ENCODE measurements around the gene RFC2. TPM values are rescaled to one million over a fixed set of nuclear protein-coding genes. Genes with fewer than 3 reads are reported as not detected.

Gene RFC2
- total RNA-seq, 1 experiment from 2014 or later: 75.6 TPM

DNA sequence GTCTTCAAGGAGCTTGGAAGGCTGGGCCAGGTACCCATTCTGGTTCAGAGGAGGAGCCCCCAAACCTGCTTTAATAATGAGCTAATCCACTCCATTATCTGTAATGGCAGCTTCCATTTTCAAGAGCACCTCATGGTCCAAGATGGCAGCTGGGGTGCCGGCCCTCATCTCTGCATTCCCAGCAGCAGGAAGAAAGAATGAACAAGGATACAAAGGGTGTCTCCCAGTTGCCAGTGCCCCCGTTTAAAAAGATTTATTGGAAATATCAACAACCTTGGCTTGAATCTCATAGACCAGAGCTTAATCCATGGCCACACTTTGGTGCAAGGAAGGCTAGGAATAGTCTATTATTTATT, 35.9 kb downstream of the RFC2 start:
- ChIA-PET POLR2A (no interaction called here), CTCF (interaction anchor here (0.7 to 2.1 kb wide), 2 partner anchors 12 to 183 kb away, joined by 3 to 9 read pairs; no protein-coding TSS in a partner anchor)
- TF ChIP-seq, protein P1, sequence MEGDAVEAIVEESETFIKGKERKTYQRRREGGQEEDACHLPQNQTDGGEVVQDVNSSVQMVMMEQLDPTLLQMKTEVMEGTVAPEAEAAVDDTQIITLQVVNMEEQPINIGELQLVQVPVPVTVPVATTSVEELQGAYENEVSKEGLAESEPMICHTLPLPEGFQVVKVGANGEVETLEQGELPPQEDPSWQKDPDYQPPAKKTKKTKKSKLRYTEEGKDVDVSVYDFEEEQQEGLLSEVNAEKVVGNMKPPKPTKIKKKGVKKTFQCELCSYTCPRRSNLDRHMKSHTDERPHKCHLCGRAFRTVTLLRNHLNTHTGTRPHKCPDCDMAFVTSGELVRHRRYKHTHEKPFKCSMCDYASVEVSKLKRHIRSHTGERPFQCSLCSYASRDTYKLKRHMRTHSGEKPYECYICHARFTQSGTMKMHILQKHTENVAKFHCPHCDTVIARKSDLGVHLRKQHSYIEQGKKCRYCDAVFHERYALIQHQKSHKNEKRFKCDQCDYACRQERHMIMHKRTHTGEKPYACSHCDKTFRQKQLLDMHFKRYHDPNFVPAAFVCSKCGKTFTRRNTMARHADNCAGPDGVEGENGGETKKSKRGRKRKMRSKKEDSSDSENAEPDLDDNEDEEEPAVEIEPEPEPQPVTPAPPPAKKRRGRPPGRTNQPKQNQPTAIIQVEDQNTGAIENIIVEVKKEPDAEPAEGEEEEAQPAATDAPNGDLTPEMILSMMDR (IDR thresholded peaks at IDR 0.05; ENCODE audit: insufficient read depth in 1 of 2, low read depth in 1 of 2, low read length in 1 of 2, severe bottlenecking in 1 of 2, unreplicated experiment in 1 of 2): no peak
- Histone ChIP-seq H3K4me1 (peaks cover 13% of the 10 kb centered on the region), H3K27me3 (replicated peaks; ENCODE audit: control insufficient read depth, insufficient read depth, low read length) (no peaks in the 10 kb centered on the region), H3K4me3 (ENCODE audit: low read depth, low read length) (no peak overlapping the region), H3K36me3 (ENCODE audit: control insufficient read depth, insufficient read depth, low read length) (no peaks in the 10 kb centered on the region), H3K9me3 (no peaks in the 10 kb centered on the region)
- Mint-ChIP-seq H3K4me3 (ENCODE audit: unreplicated experiment) (no peak overlapping the region), H3K4me1 (ENCODE audit: low read depth, unreplicated experiment) (peaks cover 14% of the 10 kb centered on the region), H3K27ac (ENCODE audit: unreplicated experiment) (no peak overlapping the region), H3K9me3 (ENCODE audit: unreplicated experiment) (no peaks in the 10 kb centered on the region), H3K27me3 (ENCODE audit: insufficient read depth, unreplicated experiment) (no peaks in the 10 kb centered on the region), H3K36me3 (ENCODE audit: insufficient read depth, unreplicated experiment) (peaks cover 14% of the 10 kb centered on the region)
- BruUV-seq (replicated peaks): no TSS peak
- no peak for DNase-seq
- intact Hi-C loops (cut with micrococcal nuclease; ENCODE audit: unreplicated experiment): no loop called here

DNA sequence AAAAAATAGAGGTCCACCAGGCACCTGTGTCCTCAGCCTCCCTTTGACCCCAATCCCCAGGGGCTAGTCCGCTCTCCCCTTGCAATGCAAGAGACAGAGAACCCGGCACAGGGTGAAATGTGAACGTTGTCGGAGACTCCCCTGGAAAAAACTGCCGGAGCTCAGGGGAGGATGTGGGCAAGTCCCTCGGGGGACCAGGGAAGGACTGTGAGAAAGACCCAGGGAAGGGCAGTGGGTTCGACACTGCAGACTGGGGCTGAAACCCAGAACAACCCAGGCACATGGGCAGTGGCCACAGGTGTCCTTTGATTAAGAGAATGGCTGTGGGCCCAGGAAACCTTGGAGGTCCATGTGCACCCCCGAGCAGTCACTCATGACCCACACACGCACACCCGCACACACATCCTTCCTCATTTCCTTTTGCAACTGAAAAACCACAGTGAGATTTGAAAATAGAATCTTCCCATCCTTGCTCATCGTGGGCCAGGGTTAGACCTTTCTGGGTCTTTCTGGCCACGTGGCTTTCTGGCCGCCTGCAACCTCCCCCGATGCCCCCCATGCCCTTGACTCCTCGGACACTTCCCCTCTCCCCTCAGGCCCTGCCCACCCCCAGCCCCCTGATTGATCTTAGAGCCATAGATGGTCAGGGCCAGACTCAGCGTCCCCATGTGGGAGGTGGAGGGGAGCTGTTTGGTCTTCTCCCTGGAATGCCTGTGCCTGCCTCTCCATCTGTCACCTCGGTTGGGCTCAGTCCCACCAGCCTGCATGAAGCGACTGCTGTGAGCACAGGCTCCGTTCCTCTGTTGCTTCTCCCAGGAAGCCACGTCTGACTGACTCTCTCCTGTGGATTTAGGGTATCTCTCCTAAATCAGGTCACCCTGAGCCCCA, 36.5 kb downstream of the RFC2 start:
- CTCF ChIA-PET: interaction anchor here (0.7 to 2.1 kb wide), 2 partner anchors 11 to 184 kb away, joined by 3 to 9 read pairs; no protein-coding TSS in a partner anchor
- TF ChIP-seq, protein P1 (IDR thresholded peaks at IDR 0.05; ENCODE audit: insufficient read depth in 1 of 2, low read depth in 1 of 2, low read length in 1 of 2, severe bottlenecking in 1 of 2, unreplicated experiment in 1 of 2): no peak
- Histone ChIP-seq H3K4me1 (peaks cover 13% of the 10 kb centered on the region), H3K9me3 (no peaks in the 10 kb centered on the region), H3K36me3 (ENCODE audit: control insufficient read depth, insufficient read depth, low read length) (no peaks in the 10 kb centered on the region), H3K4me3 (ENCODE audit: low read depth, low read length) (no peak overlapping the region), H3K27me3 (replicated peaks; ENCODE audit: control insufficient read depth, insufficient read depth, low read length) (no peaks in the 10 kb centered on the region)
- DNase-seq: no peak
- peaks cover 10% of the 10 kb centered on the region for H3K36me3 Mint-ChIP-seq (ENCODE audit: insufficient read depth, unreplicated experiment)
- BruUV-seq (replicated peaks): no TSS peak
- no peak overlapping the region for H3K4me3 Mint-ChIP-seq (ENCODE audit: unreplicated experiment)
- H3K4me1 Mint-ChIP-seq (ENCODE audit: low read depth, unreplicated experiment): peaks cover 14% of the 10 kb centered on the region
- POLR2A ChIA-PET: no interaction called here
- no peak overlapping the region for H3K27ac Mint-ChIP-seq (ENCODE audit: unreplicated experiment)
- intact Hi-C loops (cut with micrococcal nuclease; ENCODE audit: unreplicated experiment): no loop called here
- no peaks in the 10 kb centered on the region for H3K9me3 Mint-ChIP-seq (ENCODE audit: unreplicated experiment)
- H3K27me3 Mint-ChIP-seq (ENCODE audit: insufficient read depth, unreplicated experiment): no peaks in the 10 kb centered on the region

DNA sequence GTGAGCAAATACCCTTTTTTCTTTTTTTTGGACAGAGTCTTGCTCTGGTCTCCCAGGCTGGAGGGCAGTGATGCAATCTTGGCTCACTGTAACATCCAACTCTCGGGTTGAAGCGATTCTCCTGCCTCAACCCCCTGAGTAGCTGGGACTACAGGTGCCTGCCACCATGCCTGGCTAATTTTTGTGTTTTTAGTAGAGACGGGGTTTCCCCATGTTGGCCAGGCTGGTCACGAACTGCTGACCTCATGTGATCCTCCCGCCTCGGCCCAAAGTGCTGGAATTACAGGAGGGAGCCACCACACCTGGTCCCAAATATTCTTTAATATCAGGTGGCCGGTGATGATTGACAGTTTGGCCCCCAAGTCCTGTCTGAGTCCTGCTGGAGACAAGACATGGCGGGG, 37.8 kb downstream of the RFC2 start:
- no peak for DNase-seq
- TF ChIP-seq, protein P1 (IDR thresholded peaks at IDR 0.05; ENCODE audit: insufficient read depth in 1 of 2, low read depth in 1 of 2, low read length in 1 of 2, severe bottlenecking in 1 of 2, unreplicated experiment in 1 of 2): no peak
- Histone ChIP-seq H3K4me1 (peaks cover 13% of the 10 kb centered on the region), H3K9me3 (no peaks in the 10 kb centered on the region), H3K36me3 (ENCODE audit: control insufficient read depth, insufficient read depth, low read length) (no peaks in the 10 kb centered on the region), H3K4me3 (ENCODE audit: low read depth, low read length) (no peak overlapping the region), H3K27me3 (replicated peaks; ENCODE audit: control insufficient read depth, insufficient read depth, low read length) (no peaks in the 10 kb centered on the region)
- no peak overlapping the region for H3K27ac Mint-ChIP-seq (ENCODE audit: unreplicated experiment)
- CTCF ChIA-PET: interaction anchor here (0.6 to 1.0 kb wide), 2 partner anchors 10 to 63 kb away, joined by 3 to 4 read pairs; no protein-coding TSS in a partner anchor
- H3K27me3 Mint-ChIP-seq (ENCODE audit: insufficient read depth, unreplicated experiment): no peaks in the 10 kb centered on the region
- peaks cover 11% of the 10 kb centered on the region for H3K36me3 Mint-ChIP-seq (ENCODE audit: insufficient read depth, unreplicated experiment)
- no TSS peak for BruUV-seq (replicated peaks)
- POLR2A ChIA-PET: no interaction called here
- no peak overlapping the region for H3K4me3 Mint-ChIP-seq (ENCODE audit: unreplicated experiment)
- intact Hi-C loops (cut with micrococcal nuclease; ENCODE audit: unreplicated experiment): no loop called here
- H3K4me1 Mint-ChIP-seq (ENCODE audit: low read depth, unreplicated experiment): peaks cover 14% of the 10 kb centered on the region
- H3K9me3 Mint-ChIP-seq (ENCODE audit: unreplicated experiment): no peaks in the 10 kb centered on the region
